GM13977 (cell line): Measurements from ENCODE around the gene CMIP.
"Not testable (repeated sequence)": the region's sequence is repeated elsewhere in the genome, so short reads cannot be mapped to it uniquely, and the experiment has no call there.

Source experiments
- DNase-seq: peaks from one replicate; pipeline ENCODE4 v3.0.0; 2012; ENCODE audit warnings: low spot score
- CTCF ChIP-seq: IDR thresholded peaks from 2 replicates; pipeline ENCODE4 v1.5.1; 2012; ENCODE audit warnings: mild to moderate bottlenecking, control low read depth; ENCODE audit not compliant: insufficient read depth; ENCODE audit errors: extremely low read depth, missing control alignments
- in situ Hi-C: fragments of 300-500 bp; cut with MboI; formaldehyde crosslinking; loops from one replicate; pipeline ENCODE4 v1.12.0; 2022; ENCODE audit warnings: low sequenced_read_pairs, low pct_unique_long_range_greater_than_20kb, mixed read lengths, inconsistent platforms; ENCODE audit not compliant: unreplicated experiment

Gene CMIP

GRCh38 chr16:81575834-81576233 lies 131.2 kb downstream of the CMIP start:
- no peak for DNase-seq
- TF ChIP-seq CTCF, result no peak
- in situ Hi-C loops, result no loop called here

GRCh38 chr16:81576696-81577095 lies 132.1 kb downstream of the CMIP start:
- TF ChIP-seq CTCF, result no peak
- no peak for DNase-seq
- in situ Hi-C loops, result no loop called here

- in situ Hi-C loops, DNase-seq: not testable (repeated sequence)
Observed at GRCh38 chr16:81577272-81577671, 132.7 kb downstream of the CMIP start.

- DNase-seq, result no peak
- in situ Hi-C loops, result no loop called here
- TF ChIP-seq CTCF, result no peak
Observed at GRCh38 chr16:81578076-81578475, 133.5 kb downstream of the CMIP start.

GRCh38 chr16:81578636-81579413 lies 134.2 kb downstream of the CMIP start:
- DNase-seq, result no peak
- in situ Hi-C loops, result no loop called here
- no peak for TF ChIP-seq CTCF

- in situ Hi-C loops, result no loop called here
- no peak for TF ChIP-seq CTCF
- no peak for DNase-seq
Observed at GRCh38 chr16:81581107-81581506, 136.5 kb downstream of the CMIP start.

- TF ChIP-seq CTCF, result no peak
- in situ Hi-C loops, result no loop called here
- DNase-seq, result no peak
Observed at GRCh38 chr16:81582655-81583441, 138.2 kb downstream of the CMIP start.
